HepG2 (cell line): Measurements from ENCODE around the gene PSORS1C2. TPM values are rescaled to one million over a fixed set of nuclear protein-coding genes. Genes with fewer than 3 reads are reported as not detected.

Source experiments
- ATAC-seq: fragments of 200-7000 bp; cut with Tn5 transposase; 3 replicates; pipeline ENCODE4 v1.9.1; 2020; ENCODE audit warnings: mild to moderate bottlenecking, moderate library complexity
- BruUV-seq: library from RNA; stranded (reverse); fragments of 400-500 nt; replicated peaks from 2 replicates; lab custom pipeline; 2021; lab: Mats Ljungman, UMichigan
- CTCF ChIA-PET: fragments of 300-600 bp; formaldehyde crosslinking; extraction: SDS; loops from one replicate; lab custom pipeline; 2021; ENCODE audit warnings: low total read pairs, inconsistent platforms, low intra/inter-chr PET ratio; lab: Yijun Ruan, JAX
- POLR2A ChIA-PET: fragments of 350-600 bp; sonication (Branson Sonifier 250); formaldehyde crosslinking; loops from one replicate; lab custom pipeline; 2020; ENCODE audit warnings: antibody characterized with exemption, inconsistent platforms; lab: Yijun Ruan, JAX
- DNase-seq: peaks from one replicate; pipeline ENCODE4 v3.0.0-alpha.2; 2015; ENCODE audit warnings: low spot score
- FAIRE-seq: peaks from 3 replicates; lab custom pipeline; 2011; peaks lifted over from hg19 to GRCh38; lab: Jason Lieb, UNC
- H2AFZ ChIP-seq: one replicate; pipeline ENCODE4 v1.6.1; 2011; ENCODE audit warnings: low read length, inconsistent platforms
- H3K27ac ChIP-seq: fragments of 300-600 bp; 3 replicates; pipeline ENCODE4 v1.8.0; 2011; ENCODE audit warnings: mixed run types, mild to moderate bottlenecking, mixed read lengths, low read length, inconsistent platforms; ENCODE audit not compliant: insufficient read depth; ENCODE audit errors: extremely low read length
- H3K27me3 ChIP-seq, 2 experiments: fragments of 200-600 bp in 1 of 2; 2 replicates in 1 of 2; 3 replicates in 1 of 2; pipeline versions ENCODE4 v1.6.0 to v1.8.0; 2011; ENCODE audit warnings: low read length in 2 of 2, mild to moderate bottlenecking in 2 of 2, moderate library complexity in 2 of 2, inconsistent platforms in 1 of 2; ENCODE audit not compliant: insufficient read depth in 2 of 2, control insufficient read depth in 1 of 2
- H3K36me3 ChIP-seq, 2 experiments: fragments of 200-600 bp in 1 of 2; replicated peaks in 1 of 2; 2 replicates in 1 of 2; 3 replicates in 1 of 2; pipeline versions ENCODE4 v1.5.1 to v1.8.0; 2011; ENCODE audit warnings: low read length in 2 of 2, inconsistent platforms in 1 of 2; ENCODE audit not compliant: insufficient read depth in 2 of 2, control insufficient read depth in 1 of 2
- H3K4me1 ChIP-seq: 2 replicates; pipeline ENCODE4 v1.5.1; 2012; ENCODE audit warnings: low read length, inconsistent platforms; ENCODE audit not compliant: insufficient read depth
- H3K4me2 ChIP-seq: 2 replicates; pipeline ENCODE4 v1.6.0; 2011; ENCODE audit warnings: low read depth, low read length, inconsistent platforms
- H3K4me3 ChIP-seq, 3 experiments: fragments of 200-600 bp in 1 of 3; sonication (generic), shearing (Covaris generic) in 1 of 3; replicated peaks in 1 of 3; 2 replicates each; pipeline ENCODE4 v1.5.1; 2011 to 2016; ENCODE audit warnings: low read length in 3 of 3, inconsistent platforms in 2 of 3, low read depth in 2 of 3, mild to moderate bottlenecking in 2 of 3, control low read depth in 1 of 3, mixed read lengths in 1 of 3; ENCODE audit not compliant: insufficient read depth in 1 of 3
- H3K79me2 ChIP-seq: one replicate; pipeline ENCODE4 v1.6.1; 2011; ENCODE audit warnings: low read length, inconsistent platforms; ENCODE audit not compliant: insufficient read depth
- H3K9ac ChIP-seq: 2 replicates; pipeline ENCODE4 v1.6.0; 2011; ENCODE audit warnings: mild to moderate bottlenecking, low read depth, low read length, inconsistent platforms; ENCODE audit not compliant: insufficient read depth
- H3K9me3 ChIP-seq: 2 replicates; pipeline ENCODE4 v1.5.1; 2012; ENCODE audit warnings: mild to moderate bottlenecking, low read length
- H4K20me1 ChIP-seq: 2 replicates; pipeline ENCODE4 v1.6.0; 2011; ENCODE audit warnings: inconsistent platforms, mild to moderate bottlenecking, low read length, moderate library complexity; ENCODE audit not compliant: insufficient read depth
- CREB3 ChIP-seq: sonication (generic); formaldehyde crosslinking; IDR thresholded peaks from 2 replicates; pipeline ENCODE4 v1.5.0; 2020; ENCODE audit warnings: missing genetic modification reagents
- MAFK ChIP-seq, 2 experiments: IDR thresholded peaks in 1 of 2; conservative IDR thresholded peaks in 1 of 2; 2 replicates each; pipeline ENCODE4 v1.6.1; 2011; ENCODE audit warnings: improper control_type of control experiment in 2 of 2, low read length in 2 of 2
- NFE2 ChIP-seq: sonication (generic); formaldehyde crosslinking; IDR thresholded peaks from 2 replicates; pipeline ENCODE4 v1.4.0; 2020; ENCODE audit warnings: missing genetic modification reagents
- RARG ChIP-seq: sonication (generic); formaldehyde crosslinking; IDR thresholded peaks from 2 replicates; pipeline ENCODE4 v1.4.0; 2020; ENCODE audit warnings: low read depth, mild to moderate bottlenecking, missing genetic modification reagents
- TRIM22 ChIP-seq: fragments of 450-650 bp; IDR thresholded peaks from 2 replicates; pipeline ENCODE4 v1.6.1; 2017
- ZNF12 ChIP-seq: sonication (generic); formaldehyde crosslinking; IDR thresholded peaks from 2 replicates; pipeline ENCODE4 v1.5.0; 2020; ENCODE audit warnings: missing genetic modification reagents
- WGBS: methylation state at CpG from one replicate; pipeline ENCODE4 v1.1.6; 2017; ENCODE audit warnings: low lambda C conversion rate; 5-methylcytosine and 5-hydroxymethylcytosine counted together
- in situ Hi-C: cut with HindIII; loops from 2 replicates; pipeline ENCODE4 v1.10.0; 2017; ENCODE audit warnings: low pct_unique_long_range_greater_than_20kb; ENCODE audit not compliant: extremely low pct_ligation_motif_present
- intact Hi-C: fragments of 100-400 bp; cut with micrococcal nuclease; formaldehyde crosslinking; loops from one replicate; pipeline ENCODE4 v1.10.0; 2022; ENCODE audit not compliant: unreplicated experiment
- polyA plus RNA-seq, 8 experiments: library from polyadenylated mRNA; depleted of rRNA in 3 of 8; stranded (reverse) in 7 of 8; unstranded in 1 of 8; fragments of >200 nt; fragmentation: Illumina TruSeq in 4 of 8; extraction: Trizol in 4 of 8; gene quantifications; 2 replicates each; pipeline versions ENCODE4 v1.2.1 to v1.2.3, GENCODE V29; 2011 to 2016; ENCODE audit warnings: low read depth in 4 of 8, missing spikeins in 1 of 8, mixed read lengths in 1 of 8; ENCODE audit not compliant: insufficient read depth in 1 of 8
- total RNA-seq, 5 experiments: library from RNA; depleted of rRNA; stranded (reverse); fragments of >200 nt; fragmentation: Illumina TruSeq; extraction: Trizol; gene quantifications; 2 replicates each; pipeline ENCODE4 v1.2.3, GENCODE V29; 2016; ENCODE audit warnings: low read depth in 1 of 5

The PSORS1C2 gene
- total and polyA plus RNA-seq, 2 of the 13 experiments (the other 11 are each of a cell fraction or from before 2014, with no cell fraction given): not detected

- TF ChIP-seq CREB3 (no peak), ZNF12 (CRISPR knock-in tag) (no peak), RARG (no peak), NFE2 (peak; percentile 43; the same call in 1 of the 2 replicates)
Measured at GRCh38 chr6:31098449-31098938, 40.4 kb downstream of the PSORS1C2 start (continued).

- CTCF ChIA-PET: no interaction called here
- Histone ChIP-seq H4K20me1 (no peaks in the 10 kb centered on the region), H3K36me3 (no peaks in the 10 kb centered on the region), H3K4me1 (peaks cover 45% of the 10 kb centered on the region), H2AFZ (no peak overlapping the region), H3K4me3 (no peak overlapping the region), H3K4me2 (no peak overlapping the region), H3K9me3 (no peaks in the 10 kb centered on the region), H3K9ac (no peak overlapping the region)
- 52% methylated on average over 5 of the region's 5 CpGs for WGBS
- POLR2A ChIA-PET: no interaction called here
- DNase-seq: no peak
- FAIRE-seq: no peak
- BruUV-seq: no TSS peak
- no peak for TF ChIP-seq TRIM22
- TF ChIP-seq MAFK (conservative IDR thresholded peaks at IDR 0.05 in 1 of 2, IDR thresholded peaks at IDR 0.05 in 1 of 2; ENCODE audit: low read length in 2 of 2): peak; percentile 27 to 35; a peak in 2 of 4 replicates
- TF ChIP-seq, all 625 proteins: peak for 1
- intact Hi-C loops (no loop called here), in situ Hi-C loops (loop anchor here (25.0 kb wide), 2 partner anchors 409 to 634 kb away; partner anchors contain the start of genes NRM and PPP1R18)
- no peak for ATAC-seq
- Histone ChIP-seq H3K27ac (no peak overlapping the region), H3K79me2 (no peaks in the 10 kb centered on the region), H3K27me3 (no peaks in the 10 kb centered on the region)
Measured at GRCh38 chr6:31096656-31097055, 42.2 kb downstream of the PSORS1C2 start.
